CD4-positive, alpha-beta T cell (primary cell): ENCODE measurements around the gene TDRD9. TPM values are rescaled to one million over a fixed set of nuclear protein-coding genes. Genes with fewer than 3 reads are reported as not detected.

Experiments
- ATAC-seq: fragments of 200-7000 bp; cut with Tn5 transposase; one replicate; pipeline ENCODE4 v1.10.0; 2022; ENCODE audit warnings: mild to moderate bottlenecking; ENCODE audit not compliant: poor library complexity
- CTCF ChIA-PET: fragments of 350-600 bp; sonication (Branson Sonifier 250); formaldehyde crosslinking; loops from one replicate; lab custom pipeline; 2021; ENCODE audit warnings: antibody characterized with exemption, inconsistent platforms; lab: Charles Lee
- POLR2A ChIA-PET: fragments of 350-600 bp; sonication (Branson Sonifier 250); formaldehyde crosslinking; loops from one replicate; lab custom pipeline; 2021; ENCODE audit warnings: antibody characterized with exemption, inconsistent platforms; lab: Charles Lee
- DNase-seq, 14 experiments: peaks; one replicate each; pipeline ENCODE4 v3.0.0-alpha.2; 2013 to 2020; ENCODE audit warnings: mixed read lengths in 2 of 14
- H3K27ac ChIP-seq, 2 donors: one replicate each; pipeline versions ENCODE4 v1.5.1 to v1.7.0; 2013; ENCODE audit warnings: low read length in 2 of 2, low read depth in 1 of 2, mild to moderate bottlenecking in 1 of 2
- H3K27me3 ChIP-seq, 2 experiments: 1 replicate in 1 of 2; 2 replicates in 1 of 2; pipeline versions ENCODE4 v1.6.1 to v1.7.0; 2013; ENCODE audit warnings: low read length in 2 of 2, control low read depth in 1 of 2, mild to moderate bottlenecking in 1 of 2, moderate library complexity in 1 of 2; ENCODE audit not compliant: insufficient read depth in 2 of 2, control insufficient read depth in 1 of 2
- H3K36me3 ChIP-seq: one replicate; pipeline ENCODE4 v1.6.1; 2013; ENCODE audit warnings: low read length, control low read depth; ENCODE audit not compliant: insufficient read depth
- H3K4me1 ChIP-seq: one replicate; pipeline ENCODE4 v1.6.1; 2013; ENCODE audit warnings: low read length, control low read depth; ENCODE audit not compliant: insufficient read depth
- H3K4me3 ChIP-seq: one replicate; pipeline ENCODE4 v1.5.1; 2013; ENCODE audit warnings: mild to moderate bottlenecking, low read length, moderate library complexity
- H3K9me3 ChIP-seq, 2 experiments: 1 replicate in 1 of 2; 2 replicates in 1 of 2; pipeline versions ENCODE4 v1.6.1 to v1.7.0; 2013; ENCODE audit warnings: low read length in 2 of 2, mild to moderate bottlenecking in 2 of 2, control low read depth in 1 of 2, moderate library complexity in 1 of 2; ENCODE audit not compliant: control insufficient read depth in 1 of 2, insufficient read depth in 1 of 2
- H3K27ac Mint-ChIP-seq: one replicate; pipeline ENCODE4 v1.8.0; 2020; ENCODE audit warnings: mixed read lengths
- H3K27me3 Mint-ChIP-seq: one replicate; pipeline ENCODE4 v1.8.0; 2021; ENCODE audit warnings: mixed read lengths
- H3K36me3 Mint-ChIP-seq: one replicate; pipeline ENCODE4 v1.8.0; 2021; ENCODE audit warnings: low read depth, mixed read lengths
- H3K4me1 Mint-ChIP-seq: one replicate; pipeline ENCODE4 v1.8.0; 2021; ENCODE audit warnings: low read depth, mixed read lengths
- H3K4me3 Mint-ChIP-seq: one replicate; pipeline ENCODE4 v1.8.0; 2020; ENCODE audit warnings: mild to moderate bottlenecking, mixed read lengths
- H3K9me3 Mint-ChIP-seq: one replicate; pipeline ENCODE4 v1.8.0; 2020; ENCODE audit warnings: mixed read lengths
- CTCF ChIP-seq: fragments of 200-600 bp; IDR thresholded peaks from one replicate; pipeline ENCODE4 v1.8.0; 2022; ENCODE audit warnings: antibody characterized with exemption, mild to moderate bottlenecking
- intact Hi-C, 2 experiments: fragments of 100-400 bp; cut with DNase I in 1 of 2; cut with micrococcal nuclease in 1 of 2; formaldehyde crosslinking; loops; one replicate each; pipeline versions ENCODE4 v1.15.1 to v1.9.0; 2023 to 2025; cut with DNase I, micrococcal nuclease
- total RNA-seq, 174 experiments: library from RNA in 2 of 174; stranded (reverse) in 2 of 174; gene quantifications; one replicate each; pipeline ENCODE4 v1.2.3 and lab custom pipeline; 2021 to 2026

TDRD9 gene
- total RNA-seq, 2 experiments from 2014 or later = 0.17 to 0.27 TPM

- Histone ChIP-seq H3K27ac (no peak overlapping the region), H3K4me3 (no peak overlapping the region), H3K4me1 (no peaks in the 10 kb centered on the region), H3K36me3 (no peaks in the 10 kb centered on the region), H3K9me3 (no peaks in the 10 kb centered on the region), H3K27me3 (peaks cover 8 to 20% of the 10 kb centered on the region in 2 experiments)
- ChIA-PET POLR2A (no interaction called here), CTCF (no interaction called here)
- no peaks in the 10 kb centered on the region for H3K36me3 Mint-ChIP-seq
- H3K27ac Mint-ChIP-seq = no peak overlapping the region
- intact Hi-C loops = no loop called here
- no peaks in the 10 kb centered on the region for H3K9me3 Mint-ChIP-seq
- no peak for TF ChIP-seq CTCF
- H3K4me1 Mint-ChIP-seq = no peaks in the 10 kb centered on the region
- DNase-seq (no peak), ATAC-seq (no peak)
- H3K27me3 Mint-ChIP-seq = peaks cover 24% of the 10 kb centered on the region
- H3K4me3 Mint-ChIP-seq = no peak overlapping the region
Measured at GRCh38 chr14:104019806-104020205, 91.5 kb downstream of the TDRD9 start.

- no peak for DNase-seq
- Mint-ChIP-seq H3K27me3 (peaks cover 24% of the 10 kb centered on the region), H3K27ac (no peak overlapping the region)
Measured at GRCh38 chr14:104020471-104020870, 92.2 kb downstream of the TDRD9 start.

GRCh38 chr14:104023325-104024055, 95.2 kb downstream of the TDRD9 start:
- H3K9me3 ChIP-seq = no peaks in the 10 kb centered on the region
- TF ChIP-seq CTCF = no peak
- CTCF ChIA-PET = interaction anchor here (0.8 kb wide), 1 partner anchor 72 kb away, joined by 4 read pairs; no protein-coding TSS in a partner anchor

More at GRCh38 chr14:104020471-104020870, 92.2 kb downstream of the TDRD9 start:
- H3K36me3 ChIP-seq = no peaks in the 10 kb centered on the region
- no peak for ATAC-seq
- H3K9me3 ChIP-seq = no peaks in the 10 kb centered on the region
- no peaks in the 10 kb centered on the region for H3K9me3 Mint-ChIP-seq
- H3K4me1 Mint-ChIP-seq = no peaks in the 10 kb centered on the region
- no peak for TF ChIP-seq CTCF
- H3K4me3 ChIP-seq = no peak overlapping the region
- ChIA-PET CTCF (no interaction called here), POLR2A (no interaction called here)
- H3K4me1 ChIP-seq = no peaks in the 10 kb centered on the region
- intact Hi-C loops = no loop called here
- H3K36me3 Mint-ChIP-seq = no peaks in the 10 kb centered on the region
- no peak overlapping the region for H3K27ac ChIP-seq
- no peak overlapping the region for H3K4me3 Mint-ChIP-seq
- peaks cover 8 to 17% of the 10 kb centered on the region in 2 experiments for H3K27me3 ChIP-seq

More at GRCh38 chr14:104023325-104024055, 95.2 kb downstream of the TDRD9 start:
- POLR2A ChIA-PET = no interaction called here
- Histone ChIP-seq H3K27ac (no peak overlapping the region), H3K36me3 (no peaks in the 10 kb centered on the region), H3K4me3 (no peak overlapping the region), H3K27me3 (peaks cover 2 to 4% of the 10 kb centered on the region in 2 experiments), H3K4me1 (no peaks in the 10 kb centered on the region)
- Mint-ChIP-seq H3K9me3 (no peaks in the 10 kb centered on the region), H3K36me3 (no peaks in the 10 kb centered on the region), H3K4me3 (no peak overlapping the region), H3K4me1 (no peaks in the 10 kb centered on the region), H3K27ac (no peak overlapping the region), H3K27me3 (peaks cover 20% of the 10 kb centered on the region)
- ATAC-seq (no peak), DNase-seq (no peak)
- intact Hi-C loops = no loop called here
